Glutamatergic neuron (in vitro differentiated cells): ENCODE results near the gene VRK3. TPM values are rescaled to one million over a fixed set of nuclear protein-coding genes. Genes with fewer than 3 reads are reported as not detected.

Source experiments
- DNase-seq: peaks from one replicate; pipeline ENCODE4 v3.0.0; 2022
- H3K27ac Mint-ChIP-seq: one replicate; pipeline ENCODE4 v1.8.0; 2020; ENCODE audit warnings: mild to moderate bottlenecking, mixed read lengths, inconsistent platforms; ENCODE audit not compliant: unreplicated experiment
- H3K27me3 Mint-ChIP-seq: one replicate; pipeline ENCODE4 v1.8.0; 2020; ENCODE audit warnings: mild to moderate bottlenecking, moderate library complexity, mixed read lengths, inconsistent platforms; ENCODE audit not compliant: unreplicated experiment
- H3K36me3 Mint-ChIP-seq: one replicate; pipeline ENCODE4 v1.8.0; 2020; ENCODE audit warnings: mild to moderate bottlenecking, mixed read lengths, inconsistent platforms; ENCODE audit not compliant: unreplicated experiment
- H3K4me1 Mint-ChIP-seq: one replicate; pipeline ENCODE4 v1.8.0; 2020; ENCODE audit warnings: mild to moderate bottlenecking, low read depth, mixed read lengths, inconsistent platforms; ENCODE audit not compliant: unreplicated experiment
- H3K4me3 Mint-ChIP-seq: one replicate; pipeline ENCODE4 v1.8.0; 2020; ENCODE audit warnings: mild to moderate bottlenecking, mixed read lengths, inconsistent platforms; ENCODE audit not compliant: unreplicated experiment
- H3K9me3 Mint-ChIP-seq: one replicate; pipeline ENCODE4 v1.8.0; 2020; ENCODE audit warnings: mild to moderate bottlenecking, moderate library complexity, mixed read lengths, inconsistent platforms; ENCODE audit not compliant: unreplicated experiment
- CTCF ChIP-seq: fragments of 200-600 bp; sonication (generic); IDR thresholded peaks from one replicate; pipeline ENCODE4 v1.5.0; 2021; ENCODE audit not compliant: partially characterized antibody, unreplicated experiment
- total RNA-seq: library from RNA; stranded (reverse); fragmentation: NEBNext Ultra II Directional; extraction: Animal tissue kit (Norgen Biotek cat#: 25700); gene quantifications from one replicate; pipeline ENCODE4 v1.2.1, GENCODE V29; 2021; ENCODE audit not compliant: unreplicated experiment

Gene VRK3
- total RNA-seq, 1 donor from 2014 or later, result 44.5 TPM

- TF ChIP-seq CTCF, result no peak
- Mint-ChIP-seq H3K27me3 (peaks cover 6% of the 10 kb centered on the region), H3K4me3 (no peak overlapping the region), H3K4me1 (no peaks in the 10 kb centered on the region), H3K27ac (no peak overlapping the region), H3K36me3 (no peaks in the 10 kb centered on the region), H3K9me3 (peaks cover 4% of the 10 kb centered on the region)
- DNase-seq, result no peak
Observed at GRCh38 chr19:50007170-50007569, 18.0 kb downstream of the VRK3 start.

DNA sequence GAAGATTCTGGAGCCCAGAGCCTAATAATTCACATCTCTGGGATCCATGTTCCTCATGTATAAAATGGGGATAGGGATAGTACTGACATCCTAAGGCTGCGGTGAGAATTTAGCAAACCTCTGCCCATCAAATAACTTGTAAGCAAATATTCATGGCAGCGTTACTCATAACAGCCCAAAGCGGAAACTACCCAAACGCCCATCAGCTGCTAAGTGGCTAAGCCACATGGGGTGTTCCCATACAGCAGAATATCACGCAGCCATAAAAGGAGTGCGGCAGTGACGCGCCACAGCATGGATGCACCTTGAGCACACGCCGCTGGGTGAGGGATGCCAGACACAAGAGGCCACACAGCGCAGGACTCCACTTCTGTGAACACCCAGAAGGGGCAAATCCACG is 19.7 kb downstream of the VRK3 start:
- DNase-seq, result no peak
- H3K27me3 Mint-ChIP-seq, result peaks cover 6% of the 10 kb centered on the region
- peaks cover 4% of the 10 kb centered on the region for H3K9me3 Mint-ChIP-seq
- no peak for TF ChIP-seq CTCF
- H3K27ac Mint-ChIP-seq, result no peak overlapping the region
- H3K4me3 Mint-ChIP-seq, result no peak overlapping the region
- no peaks in the 10 kb centered on the region for H3K36me3 Mint-ChIP-seq
- no peaks in the 10 kb centered on the region for H3K4me1 Mint-ChIP-seq

GRCh38 chr19:50003810-50004419 is 21.3 kb downstream of the VRK3 start:
- DNase-seq, result no peak
- H3K27ac Mint-ChIP-seq, result no peak overlapping the region
- H3K4me3 Mint-ChIP-seq, result no peak overlapping the region
- peaks cover 4% of the 10 kb centered on the region for H3K9me3 Mint-ChIP-seq
- H3K36me3 Mint-ChIP-seq, result no peaks in the 10 kb centered on the region
- no peak for TF ChIP-seq CTCF
- H3K27me3 Mint-ChIP-seq, result peaks cover 6% of the 10 kb centered on the region
- no peaks in the 10 kb centered on the region for H3K4me1 Mint-ChIP-seq

- no peak for DNase-seq
- TF ChIP-seq CTCF, result no peak
- Mint-ChIP-seq H3K27ac (no peak overlapping the region), H3K27me3 (peaks cover 6% of the 10 kb centered on the region), H3K4me3 (no peak overlapping the region), H3K9me3 (peaks cover 4% of the 10 kb centered on the region), H3K36me3 (no peaks in the 10 kb centered on the region), H3K4me1 (no peaks in the 10 kb centered on the region)
Observed at GRCh38 chr19:50003254-50003788, 21.9 kb downstream of the VRK3 start.

DNA sequence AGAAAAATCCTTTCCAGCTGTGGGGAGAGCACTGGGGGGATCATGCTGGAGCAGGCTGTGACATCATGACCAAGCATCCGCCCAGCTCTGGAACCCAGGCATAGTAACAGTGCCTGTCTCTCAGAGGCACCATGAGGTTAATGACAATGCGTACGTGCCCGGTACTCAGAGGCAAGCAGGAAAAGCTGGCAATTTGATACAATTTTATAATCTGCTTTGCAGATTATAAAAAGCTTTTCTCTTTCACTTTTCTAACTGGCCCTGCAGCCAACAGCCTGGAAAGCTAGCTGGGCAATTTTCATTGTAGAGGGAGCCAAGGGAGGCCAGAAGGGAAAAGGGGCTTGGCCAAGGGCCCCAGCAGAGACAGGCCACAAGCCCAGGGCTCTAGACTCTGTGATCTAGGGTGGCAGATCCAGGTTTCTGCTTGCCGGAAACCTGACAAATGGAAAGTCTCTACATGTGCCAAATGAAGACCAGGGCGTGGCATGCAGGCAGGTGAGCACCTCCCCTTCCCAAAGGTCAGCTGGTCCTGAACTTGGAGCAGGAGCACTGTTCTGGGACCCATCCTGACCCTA is 22.7 kb downstream of the VRK3 start:
- peaks cover 2% of the 10 kb centered on the region for H3K9me3 Mint-ChIP-seq
- DNase-seq, result no peak
- no peaks in the 10 kb centered on the region for H3K4me1 Mint-ChIP-seq
- TF ChIP-seq CTCF, result no peak
- no peaks in the 10 kb centered on the region for H3K36me3 Mint-ChIP-seq
- peaks cover 9% of the 10 kb centered on the region for H3K27me3 Mint-ChIP-seq
- no peak overlapping the region for H3K4me3 Mint-ChIP-seq
- H3K27ac Mint-ChIP-seq, result no peak overlapping the region
